OCI-LY7 (cell line): ENCODE data around the gene KIFBP.

Experiments
- EZH2phosphoT487 ChIP-seq: fragments of 200-600 bp; sonication (generic); IDR thresholded peaks from 2 replicates; pipeline ENCODE4 v1.6.1; 2018; ENCODE audit warnings: low read depth, borderline replicate concordance, mild to moderate bottlenecking, mixed run types, antibody characterized with exemption, low read length, moderate library complexity, mixed read lengths
- TF ChIP-seq, protein P1 (sequence below): fragments of 200-600 bp; sonication (generic); conservative IDR thresholded peaks from 2 replicates; pipeline ENCODE4 v1.5.1; 2014; ENCODE audit warnings: mild to moderate bottlenecking, antibody characterized with exemption, low read length, moderate library complexity, mixed read lengths

DNA sequence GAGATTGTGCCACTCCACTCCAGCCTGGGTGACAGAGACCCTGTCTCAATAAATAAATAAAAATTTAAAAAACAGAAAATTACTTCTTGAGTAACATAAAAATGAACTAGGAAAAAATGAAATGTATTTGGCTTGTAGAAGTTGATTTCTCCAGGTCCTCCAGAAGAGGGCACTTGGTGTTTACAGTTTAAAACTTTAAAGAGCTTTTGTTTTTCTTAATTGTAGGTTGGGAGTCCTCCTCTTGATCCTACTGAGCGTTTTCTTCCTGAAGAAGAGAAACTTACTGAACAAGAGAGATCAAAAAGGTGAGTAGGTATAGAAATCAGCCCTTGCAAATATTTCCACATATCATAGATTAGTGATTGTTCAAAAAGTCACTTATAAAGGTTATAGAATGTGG, 16.2 kb downstream of the KIFBP start:
- TF ChIP-seq, protein P1, sequence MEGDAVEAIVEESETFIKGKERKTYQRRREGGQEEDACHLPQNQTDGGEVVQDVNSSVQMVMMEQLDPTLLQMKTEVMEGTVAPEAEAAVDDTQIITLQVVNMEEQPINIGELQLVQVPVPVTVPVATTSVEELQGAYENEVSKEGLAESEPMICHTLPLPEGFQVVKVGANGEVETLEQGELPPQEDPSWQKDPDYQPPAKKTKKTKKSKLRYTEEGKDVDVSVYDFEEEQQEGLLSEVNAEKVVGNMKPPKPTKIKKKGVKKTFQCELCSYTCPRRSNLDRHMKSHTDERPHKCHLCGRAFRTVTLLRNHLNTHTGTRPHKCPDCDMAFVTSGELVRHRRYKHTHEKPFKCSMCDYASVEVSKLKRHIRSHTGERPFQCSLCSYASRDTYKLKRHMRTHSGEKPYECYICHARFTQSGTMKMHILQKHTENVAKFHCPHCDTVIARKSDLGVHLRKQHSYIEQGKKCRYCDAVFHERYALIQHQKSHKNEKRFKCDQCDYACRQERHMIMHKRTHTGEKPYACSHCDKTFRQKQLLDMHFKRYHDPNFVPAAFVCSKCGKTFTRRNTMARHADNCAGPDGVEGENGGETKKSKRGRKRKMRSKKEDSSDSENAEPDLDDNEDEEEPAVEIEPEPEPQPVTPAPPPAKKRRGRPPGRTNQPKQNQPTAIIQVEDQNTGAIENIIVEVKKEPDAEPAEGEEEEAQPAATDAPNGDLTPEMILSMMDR: peak; percentile 76
- no peak for TF ChIP-seq EZH2phosphoT487
